ENCODE data around the gene CCDC188. TPM values are rescaled to one million over a fixed set of nuclear protein-coding genes. Genes with fewer than 3 reads are reported as not detected.

Gene CCDC188
- total and polyA plus RNA-seq, 9 of the 15 experiments (the other 6 are each of a cell fraction or from before 2014, with no cell fraction given): not detected

DNA sequence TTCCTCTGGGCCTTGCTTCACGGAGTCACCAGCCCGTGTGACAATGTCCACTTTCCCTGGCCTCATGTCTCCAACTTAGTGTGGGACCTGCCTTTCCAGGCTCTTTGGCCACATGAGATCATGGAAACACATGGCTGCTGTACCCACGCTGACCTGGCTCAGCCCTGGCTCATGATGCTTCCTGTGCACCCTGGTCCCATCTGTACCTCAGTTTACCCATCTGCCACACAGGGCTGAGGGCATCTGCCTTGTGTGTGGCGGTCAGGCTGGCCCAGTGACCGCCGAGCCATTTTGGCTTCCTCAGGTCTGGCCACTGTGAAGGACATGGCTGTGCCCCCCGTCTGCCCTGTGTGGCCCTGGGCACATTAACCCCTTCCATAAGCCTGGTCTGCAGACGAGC lies 32.2 kb upstream of the CCDC188 start (continued):
- TF ChIP-seq, protein P1, sequence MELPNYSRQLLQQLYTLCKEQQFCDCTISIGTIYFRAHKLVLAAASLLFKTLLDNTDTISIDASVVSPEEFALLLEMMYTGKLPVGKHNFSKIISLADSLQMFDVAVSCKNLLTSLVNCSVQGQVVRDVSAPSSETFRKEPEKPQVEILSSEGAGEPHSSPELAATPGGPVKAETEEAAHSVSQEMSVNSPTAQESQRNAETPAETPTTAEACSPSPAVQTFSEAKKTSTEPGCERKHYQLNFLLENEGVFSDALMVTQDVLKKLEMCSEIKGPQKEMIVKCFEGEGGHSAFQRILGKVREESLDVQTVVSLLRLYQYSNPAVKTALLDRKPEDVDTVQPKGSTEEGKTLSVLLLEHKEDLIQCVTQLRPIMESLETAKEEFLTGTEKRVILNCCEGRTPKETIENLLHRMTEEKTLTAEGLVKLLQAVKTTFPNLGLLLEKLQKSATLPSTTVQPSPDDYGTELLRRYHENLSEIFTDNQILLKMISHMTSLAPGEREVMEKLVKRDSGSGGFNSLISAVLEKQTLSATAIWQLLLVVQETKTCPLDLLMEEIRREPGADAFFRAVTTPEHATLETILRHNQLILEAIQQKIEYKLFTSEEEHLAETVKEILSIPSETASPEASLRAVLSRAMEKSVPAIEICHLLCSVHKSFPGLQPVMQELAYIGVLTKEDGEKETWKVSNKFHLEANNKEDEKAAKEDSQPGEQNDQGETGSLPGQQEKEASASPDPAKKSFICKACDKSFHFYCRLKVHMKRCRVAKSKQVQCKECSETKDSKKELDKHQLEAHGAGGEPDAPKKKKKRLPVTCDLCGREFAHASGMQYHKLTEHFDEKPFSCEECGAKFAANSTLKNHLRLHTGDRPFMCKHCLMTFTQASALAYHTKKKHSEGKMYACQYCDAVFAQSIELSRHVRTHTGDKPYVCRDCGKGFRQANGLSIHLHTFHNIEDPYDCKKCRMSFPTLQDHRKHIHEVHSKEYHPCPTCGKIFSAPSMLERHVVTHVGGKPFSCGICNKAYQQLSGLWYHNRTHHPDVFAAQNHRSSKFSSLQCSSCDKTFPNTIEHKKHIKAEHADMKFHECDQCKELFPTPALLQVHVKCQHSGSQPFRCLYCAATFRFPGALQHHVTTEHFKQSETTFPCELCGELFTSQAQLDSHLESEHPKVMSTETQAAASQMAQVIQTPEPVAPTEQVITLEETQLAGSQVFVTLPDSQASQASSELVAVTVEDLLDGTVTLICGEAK (IDR thresholded peaks at IDR 0.05): no peak
- TF ChIP-seq, protein P1 (CRISPR knock-in tag; IDR thresholded peaks at IDR 0.05): no peak
- no peak for TF ChIP-seq ZEB2 (IDR thresholded peaks at IDR 0.05)
- no peak for TF ChIP-seq SMARCC2 (IDR thresholded peaks at IDR 0.05; ENCODE audit: low read depth)
- TF ChIP-seq HNRNPH1 (optimal IDR thresholded peaks at IDR 0.05; ENCODE audit: low read depth, low read length): no peak
- TF ChIP-seq ZBTB2 (IDR thresholded peaks at IDR 0.05): 0 out of 2 replicates have a peak, but pooled peaks have one; percentile 30
- no peak for TF ChIP-seq RNF2 (IDR thresholded peaks at IDR 0.05)
- TF ChIP-seq, protein P2, sequence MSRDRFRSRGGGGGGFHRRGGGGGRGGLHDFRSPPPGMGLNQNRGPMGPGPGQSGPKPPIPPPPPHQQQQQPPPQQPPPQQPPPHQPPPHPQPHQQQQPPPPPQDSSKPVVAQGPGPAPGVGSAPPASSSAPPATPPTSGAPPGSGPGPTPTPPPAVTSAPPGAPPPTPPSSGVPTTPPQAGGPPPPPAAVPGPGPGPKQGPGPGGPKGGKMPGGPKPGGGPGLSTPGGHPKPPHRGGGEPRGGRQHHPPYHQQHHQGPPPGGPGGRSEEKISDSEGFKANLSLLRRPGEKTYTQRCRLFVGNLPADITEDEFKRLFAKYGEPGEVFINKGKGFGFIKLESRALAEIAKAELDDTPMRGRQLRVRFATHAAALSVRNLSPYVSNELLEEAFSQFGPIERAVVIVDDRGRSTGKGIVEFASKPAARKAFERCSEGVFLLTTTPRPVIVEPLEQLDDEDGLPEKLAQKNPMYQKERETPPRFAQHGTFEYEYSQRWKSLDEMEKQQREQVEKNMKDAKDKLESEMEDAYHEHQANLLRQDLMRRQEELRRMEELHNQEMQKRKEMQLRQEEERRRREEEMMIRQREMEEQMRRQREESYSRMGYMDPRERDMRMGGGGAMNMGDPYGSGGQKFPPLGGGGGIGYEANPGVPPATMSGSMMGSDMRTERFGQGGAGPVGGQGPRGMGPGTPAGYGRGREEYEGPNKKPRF (IDR thresholded peaks at IDR 0.05; ENCODE audit: low read depth, low read length): no peak
- TF ChIP-seq HNRNPLL (IDR thresholded peaks at IDR 0.05; ENCODE audit: low read depth, low read length, poor library complexity, severe bottlenecking): peak; percentile 39
- no peak for TF ChIP-seq SMAD3 (CRISPR knock-in tag; conservative IDR thresholded peaks at IDR 0.05)
- 0 out of 2 replicates have a peak, but pooled peaks have one; percentile 11 for TF ChIP-seq ZNF124 (CRISPR knock-in tag; IDR thresholded peaks at IDR 0.05)
- TF ChIP-seq, protein P3, sequence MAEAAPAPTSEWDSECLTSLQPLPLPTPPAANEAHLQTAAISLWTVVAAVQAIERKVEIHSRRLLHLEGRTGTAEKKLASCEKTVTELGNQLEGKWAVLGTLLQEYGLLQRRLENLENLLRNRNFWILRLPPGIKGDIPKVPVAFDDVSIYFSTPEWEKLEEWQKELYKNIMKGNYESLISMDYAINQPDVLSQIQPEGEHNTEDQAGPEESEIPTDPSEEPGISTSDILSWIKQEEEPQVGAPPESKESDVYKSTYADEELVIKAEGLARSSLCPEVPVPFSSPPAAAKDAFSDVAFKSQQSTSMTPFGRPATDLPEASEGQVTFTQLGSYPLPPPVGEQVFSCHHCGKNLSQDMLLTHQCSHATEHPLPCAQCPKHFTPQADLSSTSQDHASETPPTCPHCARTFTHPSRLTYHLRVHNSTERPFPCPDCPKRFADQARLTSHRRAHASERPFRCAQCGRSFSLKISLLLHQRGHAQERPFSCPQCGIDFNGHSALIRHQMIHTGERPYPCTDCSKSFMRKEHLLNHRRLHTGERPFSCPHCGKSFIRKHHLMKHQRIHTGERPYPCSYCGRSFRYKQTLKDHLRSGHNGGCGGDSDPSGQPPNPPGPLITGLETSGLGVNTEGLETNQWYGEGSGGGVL (CRISPR knock-in tag; IDR thresholded peaks at IDR 0.05): no peak
- no peak for TF ChIP-seq RBM17 (IDR thresholded peaks at IDR 0.05; ENCODE audit: borderline replicate concordance, low read depth, low read length)
- no peak for TF ChIP-seq RFX1 (IDR thresholded peaks at IDR 0.05)
- no peak for TF ChIP-seq ZNF77 (CRISPR knock-in tag; IDR thresholded peaks at IDR 0.05)
- TF ChIP-seq CBX1 (IDR thresholded peaks at IDR 0.05; ENCODE audit: low read depth): no peak
